ENCODE data around the gene PPP3CA. TPM values are rescaled to one million over a fixed set of nuclear protein-coding genes. Genes with fewer than 3 reads are reported as not detected.

PPP3CA gene
- total RNA-seq, 4 donors from 2014 or later: 28.7 to 51.7 (median 39.0) TPM

- Histone ChIP-seq H3K4me1 (peaks cover 23% of the 10 kb centered on the region), H3K4me3 (no peak overlapping the region), H3K36me3 (no peaks in the 10 kb centered on the region), H3K27ac (no peak overlapping the region), H3K27me3 (no peaks in the 10 kb centered on the region), H3K9me3 (no peaks in the 10 kb centered on the region)
- DNase-seq (ENCODE audit: low spot score in 2 of 2): no peak
- TF ChIP-seq EP300 (IDR thresholded peaks at IDR 0.05) (no peak), POLR2A (IDR thresholded peaks at IDR 0.05) (no peak), CTCF (IDR thresholded peaks at IDR 0.05) (no peak), POLR2AphosphoS5 (IDR thresholded peaks at IDR 0.05) (no peak)
- 87% methylated on average over 1 of the region's 1 CpG for WGBS
Observed at GRCh38 chr4:101210331-101210730, 137.0 kb downstream of the PPP3CA start.

GRCh38 chr4:101208171-101208570 lies 139.2 kb downstream of the PPP3CA start:
- TF ChIP-seq EP300 (IDR thresholded peaks at IDR 0.05): no peak
- TF ChIP-seq POLR2A (IDR thresholded peaks at IDR 0.05): no peak
- TF ChIP-seq CTCF (IDR thresholded peaks at IDR 0.05): no peak
- WGBS: 93% methylated on average over 4 of the region's 4 CpGs
- no peak for DNase-seq (ENCODE audit: low spot score in 2 of 2)

GRCh38 chr4:101205916-101206315 lies 141.4 kb downstream of the PPP3CA start:
- no peak overlapping the region for H3K27ac ChIP-seq
- H3K36me3 ChIP-seq: no peaks in the 10 kb centered on the region
- H3K4me1 ChIP-seq: peaks cover 14% of the 10 kb centered on the region
- 70% methylated on average over 3 of the region's 3 CpGs for WGBS
- TF ChIP-seq EP300 (IDR thresholded peaks at IDR 0.05) (no peak), POLR2A (IDR thresholded peaks at IDR 0.05) (no peak), CTCF (IDR thresholded peaks at IDR 0.05) (no peak), POLR2AphosphoS5 (IDR thresholded peaks at IDR 0.05) (no peak)
- no peak overlapping the region for H3K4me3 ChIP-seq
- H3K27me3 ChIP-seq: no peaks in the 10 kb centered on the region
- no peaks in the 10 kb centered on the region for H3K9me3 ChIP-seq
- no peak for DNase-seq (ENCODE audit: low spot score in 2 of 2)

More at GRCh38 chr4:101208171-101208570, 139.2 kb downstream of the PPP3CA start:
- H3K4me3 ChIP-seq: no peak overlapping the region
- no peaks in the 10 kb centered on the region for H3K36me3 ChIP-seq
- no peaks in the 10 kb centered on the region for H3K9me3 ChIP-seq
- no peak overlapping the region for H3K27ac ChIP-seq
- H3K4me1 ChIP-seq: peaks cover 14% of the 10 kb centered on the region
- H3K27me3 ChIP-seq: no peaks in the 10 kb centered on the region

- Histone ChIP-seq H3K4me1 (peaks cover 47% of the 10 kb centered on the region), H3K36me3 (no peaks in the 10 kb centered on the region), H3K4me3 (no peak overlapping the region), H3K9me3 (no peaks in the 10 kb centered on the region), H3K27ac (no peak overlapping the region), H3K27me3 (no peaks in the 10 kb centered on the region)
- 41% methylated on average over 2 of the region's 2 CpGs for WGBS
- no peak for TF ChIP-seq CTCF (IDR thresholded peaks at IDR 0.05)
- TF ChIP-seq POLR2A (IDR thresholded peaks at IDR 0.05): no peak
- TF ChIP-seq POLR2AphosphoS5 (IDR thresholded peaks at IDR 0.05): no peak
- TF ChIP-seq EP300 (IDR thresholded peaks at IDR 0.05): no peak
- DNase-seq (ENCODE audit: low spot score in 2 of 2): no peak
Observed at GRCh38 chr4:101201421-101201820, 145.9 kb downstream of the PPP3CA start.

- no peak for TF ChIP-seq CTCF (IDR thresholded peaks at IDR 0.05)
- TF ChIP-seq POLR2AphosphoS5 (IDR thresholded peaks at IDR 0.05): no peak
- TF ChIP-seq EP300 (IDR thresholded peaks at IDR 0.05): no peak
- no peak for TF ChIP-seq POLR2A (IDR thresholded peaks at IDR 0.05)
- no peaks in the 10 kb centered on the region for H3K9me3 ChIP-seq
- DNase-seq (ENCODE audit: low spot score in 2 of 2): no peak
- no peaks in the 10 kb centered on the region for H3K36me3 ChIP-seq
- H3K4me1 ChIP-seq: peaks cover 41% of the 10 kb centered on the region
- no peak overlapping the region for H3K27ac ChIP-seq
- H3K27me3 ChIP-seq: no peaks in the 10 kb centered on the region
- no peak overlapping the region for H3K4me3 ChIP-seq
- WGBS: 59% methylated on average over 4 of the region's 4 CpGs
Observed at GRCh38 chr4:101200561-101200960, 146.8 kb downstream of the PPP3CA start.
